ENCODE data around the gene GIN1. TPM values are rescaled to one million over a fixed set of nuclear protein-coding genes. Genes with fewer than 3 reads are reported as not detected.
"Not testable (repeated sequence)": the region's sequence is repeated elsewhere in the genome, so short reads cannot be mapped to it uniquely, and the experiment has no call there.

Gene GIN1
- total RNA-seq, 1 donor from 2014 or later: 18.9 TPM

GRCh38 chr5:103114440-103114839, 5.5 kb downstream of the GIN1 start:
- ATAC-seq: no peak
- intact Hi-C loops (cut with micrococcal nuclease): no loop called here

GRCh38 chr5:103112910-103113309, 7.0 kb downstream of the GIN1 start:
- intact Hi-C loops (cut with micrococcal nuclease): no loop called here
- ATAC-seq (peak; percentile 43), DNase-seq (no peak)

More at GRCh38 chr5:103114440-103114839, 5.5 kb downstream of the GIN1 start:
- no peak for DNase-seq

DNA sequence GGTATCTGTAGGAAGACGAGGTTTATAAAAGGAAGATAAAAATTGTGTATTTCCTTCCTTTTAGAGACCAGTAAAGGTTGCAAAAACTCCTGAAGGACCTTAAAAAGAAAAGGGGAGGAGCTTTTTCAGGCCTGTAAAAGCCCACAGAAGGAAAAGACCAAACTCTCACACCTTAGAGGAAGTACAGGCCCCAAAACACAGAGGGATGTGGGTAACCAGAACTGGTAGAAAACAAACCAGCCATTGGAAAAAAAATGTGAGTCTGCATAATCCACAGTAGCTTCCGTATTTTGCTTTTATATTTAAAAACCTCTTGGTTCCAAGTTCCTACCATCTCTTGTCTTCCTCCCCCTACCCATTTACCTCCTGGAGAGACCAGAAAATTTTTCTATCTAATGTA, 8.5 kb downstream of the GIN1 start:
- DNase-seq (no peak), ATAC-seq (no peak)
- intact Hi-C loops (cut with micrococcal nuclease): no loop called here

GRCh38 chr5:103110403-103110802, 9.5 kb downstream of the GIN1 start:
- no peak for ATAC-seq
- intact Hi-C loops (cut with micrococcal nuclease): no loop called here

DNA sequence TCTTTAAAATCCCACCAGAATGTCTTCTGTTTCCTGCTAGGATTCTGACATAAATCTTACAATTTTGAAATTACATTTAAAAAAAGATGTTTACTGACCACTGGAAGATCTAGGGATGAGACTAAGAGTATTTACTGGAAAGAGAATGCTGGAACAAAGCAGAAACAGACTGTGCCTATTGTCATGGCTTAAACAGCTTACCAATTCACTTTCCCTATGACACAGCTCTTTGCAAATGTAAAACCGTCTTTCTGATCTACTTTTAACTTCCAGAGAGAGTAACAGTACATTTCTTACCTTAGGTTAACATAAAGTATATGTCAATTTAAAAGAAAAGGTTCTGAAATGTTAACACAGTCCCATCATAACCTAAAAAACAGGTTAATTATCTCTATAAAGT, 10.7 kb downstream of the GIN1 start:
- intact Hi-C loops (cut with micrococcal nuclease): no loop called here

More at GRCh38 chr5:103110403-103110802, 9.5 kb downstream of the GIN1 start:
- DNase-seq: no peak

GRCh38 chr5:103108086-103108485, 11.9 kb downstream of the GIN1 start:
- intact Hi-C loops (cut with micrococcal nuclease): no loop called here
- DNase-seq: no peak
- ATAC-seq: no peak

More for the DNA sequence above, 10.7 kb downstream of the GIN1 start:
- DNase-seq (no peak), ATAC-seq (no peak)

- ATAC-seq (no peak), DNase-seq (no peak)
- intact Hi-C loops (cut with micrococcal nuclease): no loop called here
These were observed 17.7 kb downstream of the GIN1 start for GRCh38 chr5:103102234-103102633.

DNA sequence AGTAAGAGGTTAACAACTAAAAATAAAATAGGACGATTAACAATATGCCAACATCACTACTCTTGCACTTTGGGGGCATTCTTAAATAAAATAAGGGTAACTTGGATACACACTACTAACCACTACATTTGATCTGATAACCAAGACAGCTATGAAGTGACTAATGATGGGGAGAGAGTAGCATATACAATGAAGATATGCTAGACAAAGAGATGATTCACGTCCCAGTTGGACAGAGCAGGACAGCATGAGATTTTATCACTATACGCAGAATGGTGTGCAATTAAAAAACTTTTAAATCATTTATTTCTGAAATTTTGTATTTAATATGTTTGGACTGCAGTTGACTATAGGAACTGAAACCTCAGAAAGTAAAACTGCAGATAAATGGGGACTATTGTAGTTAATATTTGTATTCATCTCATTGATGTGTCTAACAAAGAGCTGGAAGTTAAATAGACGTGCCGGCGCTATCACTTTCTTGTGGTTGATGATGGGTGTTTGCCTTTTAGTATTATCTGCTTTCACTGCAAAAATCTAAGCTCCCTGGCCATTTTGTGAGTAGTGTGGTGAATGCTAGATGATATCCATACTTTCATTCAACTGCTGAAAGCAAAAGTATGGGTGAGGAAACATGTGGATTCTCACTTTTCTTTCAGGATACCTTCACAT, 18.7 kb downstream of the GIN1 start:
- DNase-seq: no peak
- intact Hi-C loops (cut with micrococcal nuclease): no loop called here
- no peak for ATAC-seq

GRCh38 chr5:103098993-103099392, 20.9 kb downstream of the GIN1 start:
- DNase-seq: no peak
- intact Hi-C loops (cut with micrococcal nuclease): no loop called here
- ATAC-seq: no peak

- ATAC-seq (peak; percentile 87), DNase-seq (no peak)
- intact Hi-C loops (cut with micrococcal nuclease): no loop called here
These were observed 25.2 kb downstream of the GIN1 start for GRCh38 chr5:103094737-103095136.

GRCh38 chr5:103093727-103094126, 26.2 kb downstream of the GIN1 start:
- intact Hi-C loops (cut with micrococcal nuclease): no loop called here
- DNase-seq (no peak), ATAC-seq (peak; percentile 81)

- ATAC-seq (no peak), DNase-seq (no peak)
- intact Hi-C loops (cut with micrococcal nuclease): no loop called here
These were observed 27.3 kb downstream of the GIN1 start for GRCh38 chr5:103092676-103093075.

DNA sequence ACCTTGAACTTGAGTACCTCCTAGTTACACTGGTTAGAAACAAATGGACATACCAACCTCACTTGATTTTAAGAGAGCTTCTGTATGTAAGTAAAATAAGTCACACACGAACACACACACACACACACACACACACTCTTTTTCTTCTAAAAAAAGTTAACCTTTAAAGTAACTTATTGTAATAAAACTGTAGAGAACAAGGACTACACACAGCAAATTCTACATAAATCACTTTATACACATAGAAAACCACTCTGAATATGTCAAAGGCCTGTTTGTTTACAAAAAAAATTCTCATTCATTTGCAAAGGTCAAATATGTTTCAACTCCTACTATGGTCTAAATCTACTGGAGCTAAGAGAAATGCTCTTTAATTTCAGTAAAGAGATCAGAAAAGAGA, 29.1 kb downstream of the GIN1 start:
- DNase-seq (no peak), ATAC-seq (no peak)
- intact Hi-C loops (cut with micrococcal nuclease): no loop called here

- DNase-seq (no peak), ATAC-seq (no peak)
- intact Hi-C loops (cut with micrococcal nuclease): no loop called here
These were observed 30.7 kb downstream of the GIN1 start for GRCh38 chr5:103089272-103089671.

GRCh38 chr5:103086547-103086946, 33.4 kb downstream of the GIN1 start:
- no peak for ATAC-seq
- no peak for DNase-seq
- intact Hi-C loops (cut with micrococcal nuclease): no loop called here

DNA sequence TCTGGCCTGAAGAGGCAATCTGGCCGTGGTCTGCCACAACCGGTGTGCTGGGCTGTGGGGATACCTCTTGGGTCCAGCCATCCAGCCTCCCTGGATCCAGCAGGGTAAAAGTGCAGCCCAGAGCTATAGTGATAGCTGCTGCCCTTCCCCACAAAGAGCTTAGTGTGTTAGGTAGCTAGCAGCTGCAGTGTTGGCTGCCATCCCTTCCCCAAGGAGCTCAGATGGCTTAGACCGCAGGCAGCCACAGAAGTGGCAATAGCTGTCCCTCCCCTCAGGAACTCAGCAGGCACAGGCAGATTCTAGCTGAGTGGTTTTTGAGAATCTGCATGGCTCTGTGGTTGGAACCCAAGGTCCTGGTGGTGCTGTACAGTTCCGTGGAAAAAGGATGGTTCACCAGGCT, 40.1 kb downstream of the GIN1 start:
- ATAC-seq (no peak), DNase-seq (no peak)
- intact Hi-C loops (cut with micrococcal nuclease): no loop called here

DNA sequence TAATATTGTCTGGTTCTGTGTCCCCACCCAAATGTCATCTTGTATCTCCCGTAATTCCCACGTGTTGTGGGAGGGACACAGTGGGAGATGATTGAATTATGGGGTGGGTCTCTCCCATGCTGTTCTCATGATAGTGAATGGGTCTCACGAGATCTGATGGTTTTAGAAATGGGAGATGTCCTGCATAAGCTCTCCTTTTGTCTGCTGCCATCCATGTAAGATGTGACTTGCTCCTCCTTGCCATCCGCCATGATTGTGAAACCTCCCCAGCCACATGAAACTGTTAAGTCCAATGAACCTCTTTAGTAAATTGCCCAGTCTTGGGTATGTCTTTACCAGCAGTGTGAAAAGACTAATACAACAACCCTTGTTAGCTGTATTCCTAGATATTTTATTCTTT, 44.5 kb downstream of the GIN1 start:
- intact Hi-C loops (cut with micrococcal nuclease): no loop called here
- no peak for ATAC-seq
- DNase-seq: no peak

GRCh38 chr5:103073500-103073899, 46.4 kb downstream of the GIN1 start:
- ATAC-seq; intact Hi-C loops (cut with micrococcal nuclease); DNase-seq: not testable (repeated sequence)

- ATAC-seq: no peak
- intact Hi-C loops (cut with micrococcal nuclease): no loop called here
- DNase-seq: no peak
These were observed 53.6 kb downstream of the GIN1 start for GRCh38 chr5:103066326-103066725.

GRCh38 chr5:103060424-103060954, 59.4 kb downstream of the GIN1 start:
- ATAC-seq: no peak
- no peak for DNase-seq
- intact Hi-C loops (cut with micrococcal nuclease): no loop called here

DNA sequence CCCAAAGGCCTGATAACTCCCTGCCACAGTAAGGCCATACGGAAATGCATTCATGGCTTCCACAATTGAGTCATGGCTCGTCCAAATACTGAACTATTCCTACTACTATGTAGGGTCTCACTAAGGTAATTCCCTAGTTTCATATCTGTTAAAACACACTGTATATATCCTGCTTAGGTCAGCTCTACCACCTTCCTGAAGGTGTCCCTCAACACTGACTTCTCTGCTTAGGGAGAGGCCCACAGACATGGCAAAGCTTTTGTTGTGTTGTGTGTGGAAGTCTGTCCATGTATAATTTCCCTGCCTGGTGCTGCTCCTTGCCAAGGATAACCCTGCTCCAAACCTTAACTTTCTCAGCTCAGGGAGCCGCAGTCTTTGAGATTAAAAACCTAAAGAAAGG, 60.4 kb downstream of the GIN1 start:
- intact Hi-C loops (cut with micrococcal nuclease): no loop called here
- ATAC-seq (no peak), DNase-seq (no peak)

Data from left ventricle myocardium superior (tissue), 1 donor.